GM23338 (cell line): Measurements from ENCODE around the gene TMEM145. TPM values are rescaled to one million over a fixed set of nuclear protein-coding genes. Genes with fewer than 3 reads are reported as not detected.

Source experiments
- ATAC-seq: fragments of 200-7000 bp; cut with Tn5 transposase; 3 replicates; pipeline ENCODE4 v1.9.1; 2020
- DNase-seq: peaks from one replicate; pipeline ENCODE4 v3.0.0-alpha.2; 2015; ENCODE audit warnings: low spot score
- H2AFZ ChIP-seq: fragments of 200-600 bp; sonication (generic); 2 replicates; pipeline ENCODE4 v1.8.0; 2016; ENCODE audit warnings: antibody characterized with exemption, mild to moderate bottlenecking, moderate library complexity
- H3F3A ChIP-seq: fragments of 200-600 bp; sonication (generic); replicated peaks from 2 replicates; pipeline ENCODE4 v1.8.0; 2017; ENCODE audit warnings: antibody characterized with exemption, mixed run types, low read depth
- H3K27ac ChIP-seq: fragments of 200-600 bp; sonication (generic); 2 replicates; pipeline ENCODE4 v1.6.1; 2016; ENCODE audit warnings: low read depth
- H3K27me3 ChIP-seq: fragments of 200-600 bp; sonication (generic); 2 replicates; pipeline ENCODE4 v1.8.0; 2016; ENCODE audit warnings: mild to moderate bottlenecking, mixed run types, moderate library complexity; ENCODE audit not compliant: insufficient read depth
- H3K36me3 ChIP-seq: fragments of 200-600 bp; sonication (generic); 2 replicates; pipeline ENCODE4 v1.8.0; 2016; ENCODE audit warnings: mild to moderate bottlenecking; ENCODE audit not compliant: insufficient read depth
- H3K4me1 ChIP-seq: fragments of 200-600 bp; sonication (generic); 2 replicates; pipeline ENCODE4 v1.8.0; 2016; ENCODE audit warnings: mild to moderate bottlenecking, moderate library complexity; ENCODE audit not compliant: insufficient read depth
- H3K4me2 ChIP-seq: fragments of 200-600 bp; sonication (generic); 2 replicates; pipeline ENCODE4 v1.7.1; 2017; ENCODE audit warnings: mixed run types
- H3K4me3 ChIP-seq: fragments of 200-600 bp; sonication (generic); 2 replicates; pipeline ENCODE4 v1.6.1; 2016; ENCODE audit warnings: mixed run types
- H3K79me2 ChIP-seq: fragments of 200-600 bp; sonication (generic); replicated peaks from 2 replicates; pipeline ENCODE4 v1.8.0; 2017; ENCODE audit warnings: mild to moderate bottlenecking; ENCODE audit not compliant: insufficient read depth
- H3K9me2 ChIP-seq: fragments of 200-600 bp; sonication (generic); 2 replicates; pipeline ENCODE4 v1.8.0; 2017; ENCODE audit not compliant: insufficient read depth
- H4K20me1 ChIP-seq: fragments of 200-600 bp; sonication (generic); replicated peaks from 2 replicates; pipeline ENCODE4 v1.8.0; 2017; ENCODE audit warnings: mild to moderate bottlenecking; ENCODE audit not compliant: insufficient read depth
- H3K27ac Mint-ChIP-seq: 2 replicates; pipeline ENCODE4 v1.8.0; 2020; ENCODE audit warnings: inconsistent platforms, mild to moderate bottlenecking, moderate library complexity, mixed read lengths
- H3K27me3 Mint-ChIP-seq: 3 replicates; pipeline ENCODE4 v1.8.0; 2022; ENCODE audit warnings: low read depth, mild to moderate bottlenecking, moderate library complexity, mixed read lengths, inconsistent platforms; ENCODE audit not compliant: insufficient read depth, poor library complexity
- H3K36me3 Mint-ChIP-seq: 3 replicates; pipeline ENCODE4 v1.8.0; 2021; ENCODE audit warnings: low read depth, mild to moderate bottlenecking, inconsistent platforms, moderate library complexity, mixed read lengths
- H3K4me1 Mint-ChIP-seq: 3 replicates; pipeline ENCODE4 v1.8.0; 2020; ENCODE audit warnings: mild to moderate bottlenecking, inconsistent platforms, mixed read lengths
- H3K4me3 Mint-ChIP-seq: 3 replicates; pipeline ENCODE4 v1.8.0; 2021; ENCODE audit warnings: moderate library complexity, mild to moderate bottlenecking, inconsistent platforms, mixed read lengths
- H3K9me3 Mint-ChIP-seq: 3 replicates; pipeline ENCODE4 v1.8.0; 2020; ENCODE audit warnings: moderate library complexity, mild to moderate bottlenecking, inconsistent platforms, mixed read lengths
- JUNB ChIP-seq: IDR thresholded peaks from one replicate; pipeline ENCODE4 v1.6.1; 2016; ENCODE audit warnings: antibody characterized with exemption; ENCODE audit not compliant: unreplicated experiment
- NANOG ChIP-seq: IDR thresholded peaks from 2 replicates; pipeline ENCODE4 v1.6.1; 2016; ENCODE audit warnings: antibody characterized with exemption, borderline replicate concordance
- POLR2AphosphoS5 ChIP-seq: IDR thresholded peaks from 2 replicates; pipeline ENCODE4 v1.6.1; 2016; ENCODE audit warnings: antibody characterized with exemption, low read depth
- STAT1 ChIP-seq: IDR thresholded peaks from one replicate; pipeline ENCODE4 v1.6.1; 2016; ENCODE audit warnings: antibody characterized with exemption; ENCODE audit not compliant: unreplicated experiment
- ZNF331 ChIP-seq: fragments of 250-450 bp; sonication (Bioruptor Pico); IDR thresholded peaks from 2 replicates; pipeline ENCODE4 v1.5.0; 2020; ENCODE audit warnings: low read depth, mild to moderate bottlenecking, moderate library complexity
- polyA plus RNA-seq: library from polyadenylated mRNA; unstranded; fragments of >200 nt; fragmentation: Nextera tagmentation; extraction: Ambion mirVana; gene quantifications from 2 replicates; pipeline ENCODE4 v1.2.1, GENCODE V29; 2016
- total RNA-seq: library from RNA; depleted of rRNA; stranded (reverse); fragments of >200 nt; shearing (Covaris generic); gene quantifications from 2 replicates; pipeline ENCODE4 v1.2.3, GENCODE V29; 2014
- TF ChIP-seq, protein P1 (sequence below): IDR thresholded peaks from one replicate; pipeline ENCODE4 v1.6.1; 2018; ENCODE audit warnings: antibody characterized with exemption; ENCODE audit not compliant: unreplicated experiment
- TF ChIP-seq, protein P2 (sequence below): fragments of 250-450 bp; sonication (Bioruptor Pico); IDR thresholded peaks from 2 replicates; pipeline ENCODE4 v1.5.0; 2020; ENCODE audit warnings: mild to moderate bottlenecking, moderate library complexity

Gene TMEM145
- total and polyA plus RNA-seq, 2 experiments from 2014 or later = 1.9 to 5.4 TPM

DNA sequence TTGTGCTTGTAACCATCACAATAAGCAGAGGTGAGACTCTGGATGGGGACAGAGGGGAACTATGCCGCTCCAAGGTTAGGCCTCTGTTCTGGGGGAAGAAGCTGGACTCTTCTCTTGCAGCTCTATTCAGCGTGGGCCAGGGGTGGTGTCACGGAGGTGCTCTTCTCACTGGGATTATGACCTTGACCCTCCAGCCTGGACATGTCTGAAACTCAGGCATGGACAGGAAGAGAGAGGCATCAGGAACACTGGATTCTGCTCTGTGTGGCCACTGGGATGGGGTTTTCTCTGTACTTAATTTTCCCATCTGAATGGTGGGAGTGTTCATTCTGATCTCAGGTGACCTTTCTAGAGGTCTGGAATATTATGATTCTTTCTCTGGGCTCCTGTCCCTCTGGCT is 19.9 kb downstream of the TMEM145 start (continued):
- TF ChIP-seq, protein P1, sequence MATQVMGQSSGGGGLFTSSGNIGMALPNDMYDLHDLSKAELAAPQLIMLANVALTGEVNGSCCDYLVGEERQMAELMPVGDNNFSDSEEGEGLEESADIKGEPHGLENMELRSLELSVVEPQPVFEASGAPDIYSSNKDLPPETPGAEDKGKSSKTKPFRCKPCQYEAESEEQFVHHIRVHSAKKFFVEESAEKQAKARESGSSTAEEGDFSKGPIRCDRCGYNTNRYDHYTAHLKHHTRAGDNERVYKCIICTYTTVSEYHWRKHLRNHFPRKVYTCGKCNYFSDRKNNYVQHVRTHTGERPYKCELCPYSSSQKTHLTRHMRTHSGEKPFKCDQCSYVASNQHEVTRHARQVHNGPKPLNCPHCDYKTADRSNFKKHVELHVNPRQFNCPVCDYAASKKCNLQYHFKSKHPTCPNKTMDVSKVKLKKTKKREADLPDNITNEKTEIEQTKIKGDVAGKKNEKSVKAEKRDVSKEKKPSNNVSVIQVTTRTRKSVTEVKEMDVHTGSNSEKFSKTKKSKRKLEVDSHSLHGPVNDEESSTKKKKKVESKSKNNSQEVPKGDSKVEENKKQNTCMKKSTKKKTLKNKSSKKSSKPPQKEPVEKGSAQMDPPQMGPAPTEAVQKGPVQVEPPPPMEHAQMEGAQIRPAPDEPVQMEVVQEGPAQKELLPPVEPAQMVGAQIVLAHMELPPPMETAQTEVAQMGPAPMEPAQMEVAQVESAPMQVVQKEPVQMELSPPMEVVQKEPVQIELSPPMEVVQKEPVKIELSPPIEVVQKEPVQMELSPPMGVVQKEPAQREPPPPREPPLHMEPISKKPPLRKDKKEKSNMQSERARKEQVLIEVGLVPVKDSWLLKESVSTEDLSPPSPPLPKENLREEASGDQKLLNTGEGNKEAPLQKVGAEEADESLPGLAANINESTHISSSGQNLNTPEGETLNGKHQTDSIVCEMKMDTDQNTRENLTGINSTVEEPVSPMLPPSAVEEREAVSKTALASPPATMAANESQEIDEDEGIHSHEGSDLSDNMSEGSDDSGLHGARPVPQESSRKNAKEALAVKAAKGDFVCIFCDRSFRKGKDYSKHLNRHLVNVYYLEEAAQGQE = no peak
- TF ChIP-seq NANOG (no peak), POLR2AphosphoS5 (no peak), JUNB (no peak), ZNF331 (no peak), STAT1 (no peak)

DNA sequence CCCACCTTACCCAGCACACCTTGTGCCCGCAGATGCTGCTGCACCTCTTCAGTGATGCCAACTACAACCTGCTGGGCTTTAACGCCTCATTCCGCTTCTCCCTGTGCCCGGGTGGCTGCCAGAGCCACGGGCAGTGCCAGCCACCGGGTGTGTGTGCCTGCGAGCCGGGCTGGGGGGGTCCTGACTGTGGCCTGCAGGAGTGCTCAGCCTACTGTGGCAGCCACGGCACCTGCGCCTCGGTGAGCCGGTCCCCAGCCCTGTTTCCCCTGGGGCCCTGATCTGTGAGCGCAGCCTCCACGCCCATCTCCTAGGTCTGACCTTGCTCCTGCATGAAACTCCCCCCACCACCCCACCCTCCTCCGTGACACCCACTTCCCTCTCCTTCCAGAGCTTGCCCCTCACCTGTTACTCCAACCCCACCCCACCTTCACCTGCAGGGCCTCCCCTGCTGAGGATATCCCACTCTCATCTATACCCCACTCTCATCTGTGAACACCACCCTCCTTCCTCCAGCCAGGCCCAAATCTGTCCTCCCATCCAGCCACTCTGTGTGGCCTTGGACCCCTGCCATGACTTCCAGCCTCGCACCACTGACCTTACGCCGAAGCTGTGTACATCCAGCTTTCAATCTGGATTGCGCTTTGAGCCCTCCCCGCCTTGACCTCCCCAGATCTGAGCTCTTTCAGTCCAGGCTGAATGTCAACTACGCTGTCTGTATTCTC is 21.0 kb downstream of the TMEM145 start:
- TF ChIP-seq, protein P2, sequence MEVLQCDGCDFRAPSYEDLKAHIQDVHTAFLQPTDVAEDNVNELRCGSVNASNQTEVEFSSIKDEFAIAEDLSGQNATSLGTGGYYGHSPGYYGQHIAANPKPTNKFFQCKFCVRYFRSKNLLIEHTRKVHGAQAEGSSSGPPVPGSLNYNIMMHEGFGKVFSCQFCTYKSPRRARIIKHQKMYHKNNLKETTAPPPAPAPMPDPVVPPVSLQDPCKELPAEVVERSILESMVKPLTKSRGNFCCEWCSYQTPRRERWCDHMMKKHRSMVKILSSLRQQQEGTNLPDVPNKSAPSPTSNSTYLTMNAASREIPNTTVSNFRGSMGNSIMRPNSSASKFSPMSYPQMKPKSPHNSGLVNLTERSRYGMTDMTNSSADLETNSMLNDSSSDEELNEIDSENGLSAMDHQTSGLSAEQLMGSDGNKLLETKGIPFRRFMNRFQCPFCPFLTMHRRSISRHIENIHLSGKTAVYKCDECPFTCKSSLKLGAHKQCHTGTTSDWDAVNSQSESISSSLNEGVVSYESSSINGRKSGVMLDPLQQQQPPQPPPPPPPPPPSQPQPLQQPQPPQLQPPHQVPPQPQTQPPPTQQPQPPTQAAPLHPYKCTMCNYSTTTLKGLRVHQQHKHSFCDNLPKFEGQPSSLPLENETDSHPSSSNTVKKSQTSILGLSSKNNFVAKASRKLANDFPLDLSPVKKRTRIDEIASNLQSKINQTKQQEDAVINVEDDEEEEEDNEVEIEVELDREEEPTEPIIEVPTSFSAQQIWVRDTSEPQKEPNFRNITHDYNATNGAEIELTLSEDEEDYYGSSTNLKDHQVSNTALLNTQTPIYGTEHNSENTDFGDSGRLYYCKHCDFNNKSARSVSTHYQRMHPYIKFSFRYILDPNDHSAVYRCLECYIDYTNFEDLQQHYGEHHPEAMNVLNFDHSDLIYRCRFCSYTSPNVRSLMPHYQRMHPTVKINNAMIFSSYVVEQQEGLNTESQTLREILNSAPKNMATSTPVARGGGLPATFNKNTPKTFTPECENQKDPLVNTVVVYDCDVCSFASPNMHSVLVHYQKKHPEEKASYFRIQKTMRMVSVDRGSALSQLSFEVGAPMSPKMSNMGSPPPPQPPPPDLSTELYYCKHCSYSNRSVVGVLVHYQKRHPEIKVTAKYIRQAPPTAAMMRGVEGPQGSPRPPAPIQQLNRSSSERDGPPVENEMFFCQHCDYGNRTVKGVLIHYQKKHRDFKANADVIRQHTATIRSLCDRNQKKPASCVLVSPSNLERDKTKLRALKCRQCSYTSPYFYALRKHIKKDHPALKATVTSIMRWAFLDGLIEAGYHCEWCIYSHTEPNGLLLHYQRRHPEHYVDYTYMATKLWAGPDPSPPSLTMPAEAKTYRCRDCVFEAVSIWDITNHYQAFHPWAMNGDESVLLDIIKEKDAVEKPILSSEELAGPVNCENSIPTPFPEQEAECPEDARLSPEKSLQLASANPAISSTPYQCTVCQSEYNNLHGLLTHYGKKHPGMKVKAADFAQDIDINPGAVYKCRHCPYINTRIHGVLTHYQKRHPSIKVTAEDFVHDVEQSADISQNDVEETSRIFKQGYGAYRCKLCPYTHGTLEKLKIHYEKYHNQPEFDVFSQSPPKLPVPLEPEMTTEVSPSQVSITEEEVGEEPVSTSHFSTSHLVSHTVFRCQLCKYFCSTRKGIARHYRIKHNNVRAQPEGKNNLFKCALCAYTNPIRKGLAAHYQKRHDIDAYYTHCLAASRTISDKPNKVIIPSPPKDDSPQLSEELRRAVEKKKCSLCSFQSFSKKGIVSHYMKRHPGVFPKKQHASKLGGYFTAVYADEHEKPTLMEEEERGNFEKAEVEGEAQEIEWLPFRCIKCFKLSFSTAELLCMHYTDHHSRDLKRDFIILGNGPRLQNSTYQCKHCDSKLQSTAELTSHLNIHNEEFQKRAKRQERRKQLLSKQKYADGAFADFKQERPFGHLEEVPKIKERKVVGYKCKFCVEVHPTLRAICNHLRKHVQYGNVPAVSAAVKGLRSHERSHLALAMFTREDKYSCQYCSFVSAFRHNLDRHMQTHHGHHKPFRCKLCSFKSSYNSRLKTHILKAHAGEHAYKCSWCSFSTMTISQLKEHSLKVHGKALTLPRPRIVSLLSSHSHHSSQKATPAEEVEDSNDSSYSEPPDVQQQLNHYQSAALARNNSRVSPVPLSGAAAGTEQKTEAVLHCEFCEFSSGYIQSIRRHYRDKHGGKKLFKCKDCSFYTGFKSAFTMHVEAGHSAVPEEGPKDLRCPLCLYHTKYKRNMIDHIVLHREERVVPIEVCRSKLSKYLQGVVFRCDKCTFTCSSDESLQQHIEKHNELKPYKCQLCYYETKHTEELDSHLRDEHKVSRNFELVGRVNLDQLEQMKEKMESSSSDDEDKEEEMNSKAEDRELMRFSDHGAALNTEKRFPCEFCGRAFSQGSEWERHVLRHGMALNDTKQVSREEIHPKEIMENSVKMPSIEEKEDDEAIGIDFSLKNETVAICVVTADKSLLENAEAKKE = no peak
- TF ChIP-seq, protein P1 = no peak
- Mint-ChIP-seq H3K9me3 (no peaks in the 10 kb centered on the region), H3K27me3 (peaks cover 4% of the 10 kb centered on the region), H3K4me1 (peaks cover 10% of the 10 kb centered on the region; the same call in 2 of the 3 replicates), H3K27ac (no peak overlapping the region), H3K4me3 (no peak overlapping the region), H3K36me3 (peaks cover 2% of the 10 kb centered on the region; the same call in 2 of the 3 replicates)
- Histone ChIP-seq H3K9me2 (no peaks in the 10 kb centered on the region), H3K27me3 (no peaks in the 10 kb centered on the region), H3K27ac (no peak overlapping the region), H3F3A (no peaks in the 10 kb centered on the region), H3K36me3 (no peaks in the 10 kb centered on the region), H3K79me2 (0 out of 2 replicates have a peak, but pooled peaks cover 5% of the 10 kb centered on the region), H4K20me1 (peaks cover 6% of the 10 kb centered on the region), H3K4me2 (no peak overlapping the region), H3K4me1 (no peaks in the 10 kb centered on the region; the same call in 1 of the 2 replicates), H3K4me3 (no peak overlapping the region), H2AFZ (no peak overlapping the region)
- DNase-seq = no peak
- ATAC-seq = no peak
